GM18867 (cell line): ENCODE measurements around the gene GFI1B.
"Not testable (repeated sequence)": the region's sequence is repeated elsewhere in the genome, so short reads cannot be mapped to it uniquely, and the experiment has no call there.

Experiments used
- ATAC-seq: cut with Tn5 transposase; IDR thresholded peaks from one replicate; pipeline ENCODE4 v1.9.1; 2021; ENCODE audit warnings: mild to moderate bottlenecking, moderate library complexity; ENCODE audit not compliant: unreplicated experiment

The GFI1B gene

GRCh38 chr9:132990781-132991180 is 12.3 kb downstream of the GFI1B start:
- ATAC-seq = no peak

GRCh38 chr9:132991351-132992300 is 13.1 kb downstream of the GFI1B start:
- ATAC-seq = no peak

GRCh38 chr9:132993511-132993939 is 15.0 kb downstream of the GFI1B start:
- ATAC-seq = no peak

GRCh38 chr9:132994410-132995120 is 16.1 kb downstream of the GFI1B start:
- ATAC-seq = peak; percentile 46

- ATAC-seq = no peak
Measured at GRCh38 chr9:132995121-132995420, 16.6 kb downstream of the GFI1B start.

- ATAC-seq = no peak
Measured at GRCh38 chr9:132995879-132996278, 17.4 kb downstream of the GFI1B start.

GRCh38 chr9:132996526-132996925 is 18.0 kb downstream of the GFI1B start:
- ATAC-seq = no peak

DNA sequence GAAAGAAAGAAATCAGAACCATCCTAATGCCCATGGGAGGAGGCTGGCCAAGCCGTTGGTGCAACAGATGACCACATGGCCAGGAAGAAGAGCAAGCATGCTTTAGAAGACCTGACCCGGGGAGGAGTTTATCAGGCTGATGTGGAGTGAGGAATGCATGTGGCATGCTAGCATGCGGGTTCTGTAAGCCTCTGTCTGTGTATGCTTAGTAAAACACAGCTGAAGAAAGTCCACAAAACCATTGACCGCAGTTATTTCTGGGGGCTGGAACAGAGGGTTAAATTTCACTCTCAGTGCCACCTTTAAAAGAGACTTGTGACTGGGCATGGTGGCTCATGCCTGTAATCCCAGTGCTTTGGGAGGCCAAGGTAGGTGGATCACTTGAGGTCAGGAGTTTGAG is 19.1 kb downstream of the GFI1B start:
- ATAC-seq = no peak

DNA sequence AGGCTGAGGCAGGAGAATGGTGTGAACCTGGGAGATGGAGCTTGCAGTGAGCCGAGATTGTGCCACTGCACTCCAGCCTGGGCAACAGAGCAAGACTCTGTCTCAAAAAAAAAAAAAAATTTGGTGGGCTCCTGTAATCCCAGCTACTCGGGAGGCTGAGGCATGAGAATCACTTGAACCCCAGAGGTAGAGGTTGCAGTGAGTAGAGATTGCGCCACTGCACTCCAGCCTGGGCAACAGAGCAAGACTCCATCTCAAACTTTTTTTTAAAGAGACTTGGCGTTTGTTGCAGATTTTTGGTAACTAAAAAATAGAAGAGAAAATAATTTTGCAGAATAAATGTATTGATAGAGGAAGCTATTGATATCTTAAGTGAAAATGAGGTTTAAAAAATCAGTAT is 19.7 kb downstream of the GFI1B start:
- ATAC-seq = not testable (repeated sequence)

- no peak for ATAC-seq
Measured at GRCh38 chr9:132998831-132999635, 20.5 kb downstream of the GFI1B start.

DNA sequence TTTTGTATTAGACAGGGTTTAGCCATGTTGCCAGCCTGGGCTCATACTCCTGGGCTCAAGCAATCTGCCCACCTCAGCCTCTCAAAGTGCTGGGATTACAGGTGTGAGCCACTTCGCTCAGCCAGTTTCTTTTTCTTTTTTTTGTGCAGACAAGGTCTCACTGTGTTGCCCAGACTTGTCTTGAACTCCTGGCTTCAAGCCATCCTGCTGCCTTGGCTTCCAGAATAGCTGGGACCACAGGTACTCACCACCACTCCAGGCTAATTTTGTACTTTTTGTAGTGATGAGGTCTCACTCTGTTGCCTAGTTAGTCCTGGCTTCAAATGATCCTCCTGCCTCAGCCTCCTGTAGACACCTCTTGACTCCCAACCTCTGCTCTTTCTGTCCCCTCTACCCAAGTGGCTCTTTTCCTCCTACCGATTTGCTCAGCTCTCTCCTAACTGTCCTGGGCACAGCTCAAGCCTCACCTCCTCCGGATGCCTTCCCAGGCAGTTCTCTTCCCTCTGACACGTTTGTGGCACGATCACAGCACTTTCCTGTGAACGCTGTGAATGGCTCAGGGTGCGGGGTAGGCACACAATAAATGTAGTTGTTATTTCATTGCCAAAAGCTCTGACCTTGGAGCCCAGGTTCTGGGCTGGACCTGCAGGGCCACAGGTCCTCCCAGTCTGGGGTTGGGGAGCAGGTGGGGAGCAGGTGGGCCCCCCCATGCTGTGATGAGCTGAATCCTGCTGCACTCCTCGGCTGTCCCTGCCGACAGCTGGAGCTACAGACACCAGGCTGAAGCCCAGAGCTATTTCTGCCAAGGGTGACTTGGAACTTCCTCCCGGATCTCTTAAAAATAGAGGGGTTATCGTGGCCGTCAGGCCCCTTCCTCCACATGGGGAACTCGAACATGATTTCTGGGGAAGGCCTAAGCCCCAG is 23.9 kb downstream of the GFI1B start:
- no peak for ATAC-seq

GRCh38 chr9:133003071-133003461 is 24.6 kb downstream of the GFI1B start:
- ATAC-seq = no peak

DNA sequence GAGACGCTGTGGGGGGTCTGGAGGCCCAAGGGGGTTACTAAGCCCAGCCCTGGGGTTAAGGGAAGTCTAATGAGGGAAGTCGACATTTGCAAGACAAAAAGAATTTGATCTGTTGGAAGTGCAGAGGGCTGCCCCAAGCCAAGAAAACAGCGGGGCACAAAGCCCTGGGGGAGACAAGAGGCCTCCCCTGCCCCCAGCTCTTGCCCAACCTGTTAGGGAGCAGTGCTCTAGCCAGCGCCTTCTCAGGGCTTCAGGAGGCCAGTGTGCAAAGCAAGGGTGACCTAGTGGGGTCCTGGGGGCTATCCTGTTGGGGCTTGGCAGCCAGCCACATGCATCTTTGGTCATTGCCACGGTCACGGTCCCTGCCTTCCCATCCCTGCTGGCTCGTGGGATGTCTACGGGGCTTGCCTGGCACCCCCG is 25.2 kb downstream of the GFI1B start:
- no peak for ATAC-seq

- ATAC-seq = no peak
Measured at GRCh38 chr9:133004091-133004998, 25.9 kb downstream of the GFI1B start.

DNA sequence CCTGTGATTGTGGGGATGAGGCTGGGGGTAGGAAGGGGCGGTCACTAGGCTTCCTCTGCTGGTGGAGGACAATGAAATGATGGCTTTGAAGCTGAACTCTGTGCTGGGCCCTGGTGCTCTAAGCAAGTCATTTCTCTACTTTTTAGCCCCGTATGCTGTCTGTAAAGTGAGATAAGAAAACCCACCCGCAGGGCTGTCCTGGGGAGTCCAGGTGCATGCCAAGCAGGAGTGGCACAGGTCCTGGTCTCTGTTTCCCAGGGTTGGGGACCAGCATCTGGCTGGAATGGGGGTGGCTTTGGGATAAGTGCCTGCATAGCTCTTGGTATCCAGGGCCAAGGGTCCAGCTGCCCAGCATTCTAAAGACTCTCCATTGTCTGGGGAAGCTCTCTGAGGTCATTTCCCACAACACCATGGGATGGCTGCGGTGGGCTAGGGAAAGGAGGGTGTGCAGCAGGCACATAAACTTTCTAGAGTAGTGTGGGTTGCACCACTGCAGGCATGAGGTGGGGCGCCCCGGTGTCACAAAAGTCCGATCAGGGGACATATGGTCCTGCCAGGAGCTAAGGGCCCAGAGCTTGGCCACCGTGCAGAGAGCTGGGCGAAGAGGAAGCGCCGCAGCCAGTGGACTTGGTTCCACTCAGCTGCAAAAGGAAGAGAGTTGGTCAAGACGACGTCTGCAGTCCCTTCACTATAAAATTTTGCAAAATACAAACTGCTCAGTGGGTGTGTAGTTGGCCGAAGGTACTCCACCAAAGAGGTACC is 26.7 kb downstream of the GFI1B start:
- ATAC-seq = no peak

- no peak for ATAC-seq
Measured at GRCh38 chr9:133005957-133006356, 27.5 kb downstream of the GFI1B start.

- ATAC-seq = no peak
Measured at GRCh38 chr9:133006731-133007352, 28.3 kb downstream of the GFI1B start.

DNA sequence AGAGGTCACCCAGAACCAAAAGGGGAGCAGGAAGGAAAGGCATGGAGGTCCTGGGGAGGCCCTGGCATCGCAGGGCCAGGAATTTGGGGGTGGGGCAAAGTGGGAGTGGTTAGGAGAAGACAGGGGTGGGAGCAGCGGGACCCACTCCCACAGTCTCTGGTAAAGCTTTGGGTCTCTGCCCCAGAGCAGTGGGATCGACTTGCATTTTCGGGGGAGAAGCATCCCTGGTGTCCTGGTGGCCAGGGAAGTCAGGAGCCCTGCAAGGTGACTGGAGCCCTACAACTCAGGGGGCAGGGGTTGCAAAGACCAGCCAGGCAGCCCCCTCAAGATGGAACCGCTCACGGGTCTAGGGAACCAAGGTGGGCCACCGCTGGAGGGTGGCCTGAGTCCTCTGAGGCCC is 29.9 kb downstream of the GFI1B start:
- ATAC-seq = no peak
